C4-2B (cell line): ENCODE data around the gene SOCS6.
"Not testable (repeated sequence)": the region's sequence is repeated elsewhere in the genome, so short reads cannot be mapped to it uniquely, and the experiment has no call there.

Source experiments
- H3K27ac ChIP-seq: fragments of 450-650 bp; 2 replicates; pipeline ENCODE4 v1.5.1; 2017
- ZFX ChIP-seq: fragments of 450-650 bp; IDR thresholded peaks from 2 replicates; pipeline ENCODE4 v1.6.1; 2017
- TF ChIP-seq, protein P1 (sequence below): fragments of 450-650 bp; conservative IDR thresholded peaks from 2 replicates; pipeline ENCODE4 v1.5.1; 2017; ENCODE audit warnings: mild to moderate bottlenecking

Gene SOCS6

DNA sequence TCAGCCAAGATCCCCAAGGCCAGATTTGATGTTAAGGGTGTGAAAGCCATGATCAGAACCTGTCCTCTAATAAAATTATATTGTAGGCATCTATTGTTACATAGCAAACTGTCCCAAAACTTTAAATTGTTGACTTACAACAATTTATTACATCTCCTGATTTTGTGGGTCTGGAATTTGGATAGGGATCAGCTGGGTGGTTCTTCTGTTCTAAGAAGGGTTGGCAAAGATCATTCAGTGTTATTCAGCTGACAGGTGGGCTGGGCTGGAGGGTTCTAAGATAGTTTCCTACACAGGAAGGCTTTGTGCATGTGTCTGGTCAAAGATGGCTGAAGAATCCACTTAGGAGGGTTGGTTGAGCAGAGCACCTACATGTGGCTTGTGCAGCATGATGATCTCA lies 50.0 kb downstream of the SOCS6 start:
- no peak overlapping the region for H3K27ac ChIP-seq
- TF ChIP-seq ZFX = no peak
- TF ChIP-seq, protein P1, sequence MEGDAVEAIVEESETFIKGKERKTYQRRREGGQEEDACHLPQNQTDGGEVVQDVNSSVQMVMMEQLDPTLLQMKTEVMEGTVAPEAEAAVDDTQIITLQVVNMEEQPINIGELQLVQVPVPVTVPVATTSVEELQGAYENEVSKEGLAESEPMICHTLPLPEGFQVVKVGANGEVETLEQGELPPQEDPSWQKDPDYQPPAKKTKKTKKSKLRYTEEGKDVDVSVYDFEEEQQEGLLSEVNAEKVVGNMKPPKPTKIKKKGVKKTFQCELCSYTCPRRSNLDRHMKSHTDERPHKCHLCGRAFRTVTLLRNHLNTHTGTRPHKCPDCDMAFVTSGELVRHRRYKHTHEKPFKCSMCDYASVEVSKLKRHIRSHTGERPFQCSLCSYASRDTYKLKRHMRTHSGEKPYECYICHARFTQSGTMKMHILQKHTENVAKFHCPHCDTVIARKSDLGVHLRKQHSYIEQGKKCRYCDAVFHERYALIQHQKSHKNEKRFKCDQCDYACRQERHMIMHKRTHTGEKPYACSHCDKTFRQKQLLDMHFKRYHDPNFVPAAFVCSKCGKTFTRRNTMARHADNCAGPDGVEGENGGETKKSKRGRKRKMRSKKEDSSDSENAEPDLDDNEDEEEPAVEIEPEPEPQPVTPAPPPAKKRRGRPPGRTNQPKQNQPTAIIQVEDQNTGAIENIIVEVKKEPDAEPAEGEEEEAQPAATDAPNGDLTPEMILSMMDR = no peak

DNA sequence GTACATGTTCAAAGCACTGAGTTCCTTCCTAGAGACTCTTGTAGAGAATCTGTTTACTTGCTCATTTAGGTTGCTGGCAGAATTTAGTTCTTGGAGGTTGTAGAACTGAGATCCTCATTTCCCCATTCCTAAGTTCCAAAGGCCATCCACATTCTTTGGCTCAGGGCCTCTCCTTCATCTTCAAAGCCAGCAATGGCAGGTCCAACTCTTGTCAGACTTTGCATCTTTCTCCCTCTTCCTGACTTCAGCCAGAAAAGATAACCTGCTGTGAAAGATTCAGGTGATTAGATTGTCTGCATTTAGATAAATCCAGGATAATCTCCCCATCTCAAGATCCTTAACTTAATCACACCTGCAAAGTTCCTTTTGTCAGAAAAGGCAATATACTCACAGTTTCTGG lies 51.1 kb downstream of the SOCS6 start:
- TF ChIP-seq, protein P1 = no peak
- TF ChIP-seq ZFX = no peak

DNA sequence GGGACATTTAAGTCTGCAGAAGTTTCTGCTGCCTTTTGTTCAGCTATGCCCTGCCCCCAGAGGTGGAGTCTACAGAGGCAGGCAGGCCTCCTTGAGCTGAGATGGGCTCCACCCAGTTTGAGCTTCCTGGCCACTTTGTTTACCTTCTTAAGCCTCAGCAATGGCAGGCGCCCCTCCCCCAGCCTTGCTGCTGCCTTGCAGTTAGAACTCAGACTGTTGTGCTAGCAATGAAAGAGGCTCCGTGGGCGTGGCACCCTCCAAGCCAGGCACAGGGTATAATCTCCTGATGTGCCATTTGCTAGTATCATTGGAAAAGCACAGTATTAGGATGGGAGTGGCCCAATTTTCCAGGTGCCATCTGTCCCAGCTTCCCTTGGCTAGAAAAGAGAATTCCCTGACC lies 59.6 kb downstream of the SOCS6 start:
- not testable (repeated sequence) for H3K27ac ChIP-seq

More for the DNA sequence above, 51.1 kb downstream of the SOCS6 start:
- no peak overlapping the region for H3K27ac ChIP-seq

DNA sequence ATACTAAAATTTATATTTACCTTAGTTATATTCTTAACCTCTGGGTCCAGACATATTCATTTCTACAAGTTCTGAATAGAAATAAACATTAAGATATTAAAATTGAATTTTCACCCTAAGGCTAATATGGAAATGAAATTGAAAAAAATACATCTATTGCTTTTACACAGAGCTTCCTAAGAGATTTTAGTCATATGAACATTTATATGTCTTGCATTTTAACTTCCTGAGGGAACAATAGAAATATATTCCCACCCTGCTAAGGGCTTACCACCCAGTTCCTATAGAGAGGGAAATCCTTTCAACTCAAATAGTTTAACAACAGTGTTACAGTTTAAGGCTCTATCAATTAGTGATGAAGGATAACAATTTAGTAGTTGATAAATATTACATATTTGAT lies 60.5 kb downstream of the SOCS6 start:
- no peak overlapping the region for H3K27ac ChIP-seq
- TF ChIP-seq ZFX = no peak
- TF ChIP-seq, protein P1 = no peak

DNA sequence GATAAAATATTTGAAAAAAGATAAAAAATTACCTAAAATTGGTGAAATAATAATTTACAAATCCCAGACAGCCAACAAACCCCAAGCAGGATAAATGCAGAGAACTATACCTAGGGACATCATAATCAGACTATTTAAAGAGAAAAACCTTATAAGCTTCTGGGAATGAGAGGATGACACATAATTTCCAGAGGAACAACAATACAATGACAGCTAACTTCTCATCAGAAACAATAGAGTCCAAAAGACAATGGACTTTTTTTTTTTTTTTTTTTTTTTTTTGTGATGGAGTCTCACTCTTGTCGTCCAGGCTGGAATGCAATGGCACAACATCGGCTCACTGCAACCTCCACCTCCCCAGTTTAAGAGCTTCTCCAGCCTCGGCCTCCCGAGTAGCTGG lies 65.2 kb downstream of the SOCS6 start:
- no peak overlapping the region for H3K27ac ChIP-seq
- TF ChIP-seq, protein P1 = no peak
- no peak for TF ChIP-seq ZFX

DNA sequence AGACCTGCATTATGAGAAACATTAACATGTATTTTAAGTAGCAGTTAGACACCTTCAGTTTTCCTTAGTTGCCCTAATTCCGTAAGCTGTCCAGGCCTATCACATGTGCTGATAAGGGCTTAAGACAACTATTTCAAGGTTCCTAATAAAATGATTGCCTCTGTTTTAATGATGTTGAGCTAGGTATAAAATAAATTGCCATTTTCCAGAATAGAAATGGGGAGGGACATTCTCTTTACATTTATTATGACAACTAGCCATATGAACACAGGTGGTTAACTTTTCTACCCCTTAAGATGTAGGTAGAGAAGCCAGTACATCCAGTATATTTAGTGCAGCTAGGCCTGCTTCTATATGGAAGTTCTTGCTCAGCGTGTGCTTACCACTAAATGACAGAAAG lies 65.9 kb downstream of the SOCS6 start:
- H3K27ac ChIP-seq = no peak overlapping the region
- no peak for TF ChIP-seq ZFX
- TF ChIP-seq, protein P1 = no peak

DNA sequence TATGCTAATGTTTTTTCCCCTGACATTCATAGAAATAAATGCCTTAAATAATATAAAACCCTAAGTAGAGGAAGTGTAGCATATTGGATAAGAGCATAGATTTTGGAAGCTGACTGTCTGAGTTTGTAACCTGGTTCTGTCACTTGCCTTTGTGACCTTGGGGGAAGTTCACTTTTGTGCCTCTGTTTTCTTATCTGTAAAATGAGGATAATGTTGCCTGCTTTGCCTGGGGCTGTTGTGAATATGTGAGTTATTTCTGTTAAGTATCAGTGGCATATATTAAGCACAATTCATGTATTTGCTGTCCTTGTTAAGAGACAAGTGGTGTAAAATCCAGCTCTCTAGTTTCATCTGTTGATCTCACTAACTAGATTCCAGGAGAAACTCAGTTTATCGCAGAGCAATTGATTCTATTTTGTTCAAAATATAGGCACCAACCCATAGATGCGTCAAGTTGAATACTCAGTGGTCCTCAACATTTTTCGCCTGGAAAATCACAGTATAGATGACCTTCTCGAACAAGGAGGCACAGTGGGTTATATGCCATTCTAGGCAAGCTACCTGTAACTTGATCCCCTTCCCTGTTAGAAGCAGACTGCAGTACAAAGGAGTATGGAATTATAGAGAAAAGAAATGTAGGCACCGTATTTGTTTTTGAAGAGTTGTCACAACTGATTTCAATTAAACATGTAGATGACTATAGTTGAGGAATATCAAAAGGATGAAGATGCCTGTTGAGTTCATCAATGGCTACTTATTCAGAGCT lies 67.0 kb downstream of the SOCS6 start:
- no peak overlapping the region for H3K27ac ChIP-seq
- no peak for TF ChIP-seq ZFX
- TF ChIP-seq, protein P1 = no peak

DNA sequence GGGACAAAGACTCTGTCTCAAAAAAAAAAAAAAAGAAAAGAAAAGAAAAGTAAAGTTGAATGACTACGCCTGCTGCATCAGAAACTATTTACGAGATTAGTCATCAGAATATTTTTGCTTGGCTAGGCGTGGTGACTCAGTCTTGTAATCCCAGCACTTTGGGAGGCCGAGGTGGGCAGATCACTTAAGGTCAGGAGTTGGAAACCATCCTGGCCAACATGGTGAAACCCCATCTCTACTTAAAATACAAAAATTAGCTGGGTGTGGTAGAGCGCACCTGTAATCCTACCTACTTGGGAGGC lies 69.2 kb downstream of the SOCS6 start:
- H3K27ac ChIP-seq = not testable (repeated sequence)
